ENCODE results near the gene TCN2.
"Not testable (repeated sequence)": the region's sequence is repeated elsewhere in the genome, so short reads cannot be mapped to it uniquely, and the experiment has no call there.

Gene TCN2

DNA sequence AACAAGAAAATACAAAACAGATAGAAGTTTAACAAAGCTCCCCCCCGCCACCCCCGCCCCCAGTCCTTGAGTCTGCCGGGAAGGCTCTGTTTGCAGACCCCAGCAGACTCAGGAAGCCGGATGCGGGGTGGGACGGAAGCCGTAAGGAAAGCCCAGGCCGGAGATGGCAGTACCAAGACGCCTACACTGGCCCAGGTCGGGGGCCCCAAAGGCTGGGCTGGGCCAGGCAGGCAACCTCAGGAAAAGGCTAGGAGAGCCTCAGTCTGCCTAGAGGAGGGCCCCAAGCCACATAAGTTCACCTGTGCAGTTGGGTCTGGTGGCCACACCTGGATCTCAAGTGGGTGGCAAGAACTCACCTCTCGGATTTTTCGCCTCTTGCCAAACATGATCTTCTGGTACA is 28.5 kb upstream of the TCN2 start:
- no peak for DNase-seq (ENCODE audit: low read depth)

DNA sequence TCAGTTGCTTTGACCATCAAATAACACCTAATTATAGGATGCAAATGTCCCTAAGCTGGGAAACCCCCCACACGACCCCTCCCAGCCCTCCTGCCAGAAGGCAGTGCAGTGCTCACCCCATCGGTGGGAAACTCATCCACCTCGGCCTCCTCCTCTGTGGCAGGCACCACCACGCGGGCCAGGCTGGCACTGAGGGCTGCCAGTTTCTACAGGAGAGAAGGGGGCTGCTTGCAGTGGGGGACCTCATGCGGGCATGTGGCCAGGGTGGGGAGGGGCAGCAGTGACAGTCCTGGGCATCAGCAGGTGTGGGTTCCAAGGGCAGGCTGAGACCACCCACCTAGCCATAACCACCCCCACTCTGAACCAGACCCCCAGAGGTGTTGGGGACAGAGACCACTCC is 26.1 kb upstream of the TCN2 start:
- DNase-seq (ENCODE audit: low read depth) = no peak

GRCh38 chr22:30582051-30582450 is 24.9 kb upstream of the TCN2 start:
- no peak for DNase-seq (ENCODE audit: low read depth)

GRCh38 chr22:30582788-30583545 is 24.0 kb upstream of the TCN2 start:
- no peak for DNase-seq (ENCODE audit: low read depth)

GRCh38 chr22:30584441-30584840 is 22.5 kb upstream of the TCN2 start:
- no peak for DNase-seq (ENCODE audit: low read depth)

GRCh38 chr22:30586414-30586813 is 20.6 kb upstream of the TCN2 start:
- DNase-seq (ENCODE audit: low read depth) = no peak

DNA sequence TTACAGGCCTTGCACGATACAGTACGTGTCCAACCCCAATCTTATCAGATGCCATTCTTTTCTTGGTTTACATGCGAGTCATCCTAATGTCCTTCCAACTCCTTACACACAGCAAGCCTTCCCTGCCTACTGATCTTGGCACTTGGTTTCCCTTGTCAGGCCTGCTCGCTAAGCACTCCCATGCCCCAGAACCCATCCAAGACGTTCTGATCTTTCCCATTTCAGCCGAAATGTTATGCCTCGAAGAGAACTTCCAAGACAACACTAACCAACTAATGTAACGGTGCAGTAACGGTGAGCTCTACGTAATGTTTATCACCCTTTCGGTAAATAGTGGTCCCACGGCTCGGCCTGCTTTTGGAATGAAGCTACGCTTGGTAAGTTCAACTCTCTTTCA is 15.8 kb upstream of the TCN2 start:
- no peak for DNase-seq (ENCODE audit: low read depth)

DNA sequence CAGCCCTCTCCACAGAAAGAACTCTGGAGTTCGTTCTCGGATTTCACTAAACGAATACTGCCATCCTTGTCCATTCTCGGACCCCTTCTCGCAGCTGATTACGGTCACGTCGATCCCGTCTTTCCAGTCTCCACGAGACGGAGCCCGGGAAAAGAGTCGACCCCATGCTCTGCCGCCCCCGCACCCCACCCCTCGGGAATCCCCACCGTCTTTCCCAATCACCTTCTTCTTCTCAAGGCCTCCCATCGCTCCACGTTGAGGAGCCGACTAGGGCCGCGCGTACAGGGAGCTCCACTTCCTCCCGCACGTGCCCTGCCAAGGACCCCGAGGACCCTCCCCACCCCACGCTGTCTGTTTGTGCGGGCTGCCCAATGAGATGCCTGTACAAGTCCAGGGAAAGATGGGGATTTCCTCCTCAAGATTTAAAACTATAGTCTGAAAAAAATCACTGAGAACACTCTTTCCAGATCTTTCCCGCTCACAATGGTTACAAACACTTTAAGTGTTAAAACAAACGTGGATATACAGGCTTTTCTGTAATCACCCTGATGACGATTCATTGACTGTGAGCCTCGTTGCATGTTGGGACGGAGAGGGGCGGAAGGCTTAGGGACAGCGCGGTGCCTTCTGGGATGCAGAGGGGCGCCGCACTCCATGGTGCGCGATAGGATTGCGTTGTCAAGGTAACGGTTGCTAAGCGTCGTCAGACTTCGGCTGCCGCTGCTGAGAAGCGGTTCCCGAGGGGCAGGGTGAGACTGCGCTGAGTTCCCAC is 15.2 kb upstream of the TCN2 start, which contains the start of gene PES1:
PES1 (minus strand) TSS at position 323 of the 772 bp plus-strand sequence; CDS start at position 246, 77 bp downstream.
- DNase-seq (ENCODE audit: low read depth) = peak; percentile 98

GRCh38 chr22:30592360-30592713 is 14.6 kb upstream of the TCN2 start:
- not testable (repeated sequence) for DNase-seq (ENCODE audit: low read depth)

DNA sequence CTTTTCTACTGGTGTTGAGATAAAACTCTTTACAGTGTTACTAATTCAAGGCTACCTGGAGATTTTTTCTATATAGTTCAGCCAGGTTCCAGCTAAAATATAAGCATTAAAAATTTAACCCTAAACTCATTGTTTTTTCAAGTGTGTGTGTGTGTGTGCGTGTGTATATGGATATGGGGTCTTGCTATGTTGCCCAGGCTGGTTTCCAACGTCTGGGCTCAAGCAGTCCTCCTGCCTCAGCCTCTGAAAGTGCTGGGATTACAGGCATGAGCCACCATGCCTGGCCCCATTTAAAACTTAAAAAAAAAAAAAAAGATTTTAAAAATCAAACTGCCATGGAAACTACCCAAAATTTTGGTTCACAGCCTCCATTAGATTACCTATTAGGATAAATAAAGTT is 10.8 kb upstream of the TCN2 start:
- DNase-seq (ENCODE audit: low read depth) = no peak

DNA sequence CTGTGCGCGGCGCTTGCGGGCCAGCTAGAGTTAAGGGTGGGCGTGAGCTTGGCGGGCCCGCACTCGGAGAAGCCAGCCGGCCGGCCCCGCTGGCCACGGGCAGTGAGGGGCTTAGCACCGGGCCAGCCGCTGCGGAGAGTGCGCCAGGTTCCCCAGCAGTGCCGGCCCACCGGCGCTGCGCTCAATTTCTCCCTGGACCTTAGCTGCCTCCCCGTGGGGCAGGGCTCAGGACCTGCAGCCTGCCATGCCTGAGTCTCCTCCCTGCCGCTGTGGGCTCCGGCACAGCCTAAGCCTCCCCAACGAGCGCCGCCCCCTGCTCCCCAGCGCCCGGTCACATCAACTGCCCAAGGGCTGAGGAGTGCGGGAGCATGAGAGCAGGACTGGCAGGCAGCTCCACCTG is 10.1 kb upstream of the TCN2 start:
- no peak for DNase-seq (ENCODE audit: low read depth)

DNA sequence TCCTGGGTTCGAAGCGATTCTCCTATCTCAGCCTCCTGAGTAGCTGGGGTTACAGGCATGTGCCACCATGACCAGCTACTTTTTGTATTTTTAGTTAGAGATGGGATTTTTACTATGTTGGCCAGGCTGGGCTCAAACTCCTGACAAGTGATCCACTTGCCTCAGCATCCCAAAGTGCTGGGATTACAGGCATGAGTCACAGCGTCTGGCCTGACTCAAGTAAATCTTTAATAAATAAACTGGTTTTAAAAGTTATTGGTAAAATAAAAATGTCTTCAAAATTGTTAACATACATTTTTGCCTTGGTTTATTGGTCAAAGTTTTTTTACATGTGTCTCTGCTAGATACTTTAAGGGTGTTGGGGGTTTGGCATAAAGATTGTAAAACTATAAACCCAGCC is 8.0 kb upstream of the TCN2 start:
- DNase-seq (ENCODE audit: low read depth) = no peak

GRCh38 chr22:30600921-30601320 is 6.1 kb upstream of the TCN2 start:
- no peak for DNase-seq (ENCODE audit: low read depth)

- DNase-seq (ENCODE audit: low read depth) = no peak
These were observed 5.5 kb upstream of the TCN2 start for GRCh38 chr22:30601464-30601863.

DNA sequence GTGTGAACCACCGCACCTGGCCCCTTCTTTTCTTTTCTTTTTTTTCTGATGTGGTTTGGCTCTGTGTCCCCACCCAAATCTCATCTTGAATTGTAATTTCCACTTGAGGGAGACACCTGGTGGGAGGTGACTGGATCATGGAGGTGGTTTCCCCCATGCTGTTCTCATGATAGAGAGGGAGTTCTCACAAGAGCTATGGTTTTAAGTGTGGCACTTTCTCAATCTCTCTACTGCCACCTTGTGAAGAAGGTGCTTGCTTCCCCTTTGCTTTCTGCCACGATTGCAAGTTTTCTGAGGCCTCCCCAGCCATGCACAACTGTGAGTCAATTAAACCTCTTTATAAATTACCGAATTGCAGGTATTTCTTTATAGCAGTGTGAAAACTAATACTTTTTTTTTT is 4.9 kb upstream of the TCN2 start:
- DNase-seq (ENCODE audit: low read depth) = no peak

DNA sequence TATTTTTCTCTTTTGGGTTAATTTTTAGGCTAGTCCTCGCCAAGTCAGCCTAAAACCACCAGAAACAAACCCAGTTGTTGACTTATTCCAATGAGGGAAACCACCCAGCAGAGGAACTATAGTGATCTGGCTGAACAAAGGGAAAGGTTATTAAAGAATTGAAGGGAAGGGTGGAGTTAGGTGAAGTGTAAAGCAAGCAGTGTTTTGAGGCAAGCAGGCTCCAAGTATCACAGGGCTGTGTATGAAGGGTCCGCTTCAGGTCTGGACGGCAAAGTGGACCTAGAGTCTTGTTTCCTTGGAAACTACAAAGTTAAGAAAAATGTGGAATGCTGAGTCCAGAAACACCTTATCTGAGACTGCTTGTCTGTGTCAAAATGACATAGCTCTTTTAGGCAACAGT is 3.2 kb upstream of the TCN2 start:
- no peak for DNase-seq (ENCODE audit: low read depth)

DNA sequence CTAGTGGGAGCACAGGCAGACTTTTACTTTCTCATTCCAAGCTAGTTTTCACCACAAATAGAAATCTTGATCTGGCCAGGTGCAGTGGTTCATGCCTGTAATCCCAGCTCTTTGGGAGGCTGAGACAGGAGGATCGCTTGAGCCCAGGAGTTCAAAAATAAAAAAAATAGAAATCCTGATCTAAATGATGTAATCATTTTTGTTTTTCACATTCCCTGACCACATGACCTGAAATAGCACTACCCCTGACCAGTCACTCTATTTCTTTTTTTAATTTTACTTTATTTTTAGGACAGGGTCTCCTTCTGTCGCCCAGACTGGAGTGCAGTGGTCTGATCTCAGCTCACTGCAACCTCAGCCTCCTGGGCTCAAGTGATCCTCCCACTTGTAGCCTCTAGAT is 2.3 kb upstream of the TCN2 start:
- DNase-seq (ENCODE audit: low read depth) = no peak

DNA sequence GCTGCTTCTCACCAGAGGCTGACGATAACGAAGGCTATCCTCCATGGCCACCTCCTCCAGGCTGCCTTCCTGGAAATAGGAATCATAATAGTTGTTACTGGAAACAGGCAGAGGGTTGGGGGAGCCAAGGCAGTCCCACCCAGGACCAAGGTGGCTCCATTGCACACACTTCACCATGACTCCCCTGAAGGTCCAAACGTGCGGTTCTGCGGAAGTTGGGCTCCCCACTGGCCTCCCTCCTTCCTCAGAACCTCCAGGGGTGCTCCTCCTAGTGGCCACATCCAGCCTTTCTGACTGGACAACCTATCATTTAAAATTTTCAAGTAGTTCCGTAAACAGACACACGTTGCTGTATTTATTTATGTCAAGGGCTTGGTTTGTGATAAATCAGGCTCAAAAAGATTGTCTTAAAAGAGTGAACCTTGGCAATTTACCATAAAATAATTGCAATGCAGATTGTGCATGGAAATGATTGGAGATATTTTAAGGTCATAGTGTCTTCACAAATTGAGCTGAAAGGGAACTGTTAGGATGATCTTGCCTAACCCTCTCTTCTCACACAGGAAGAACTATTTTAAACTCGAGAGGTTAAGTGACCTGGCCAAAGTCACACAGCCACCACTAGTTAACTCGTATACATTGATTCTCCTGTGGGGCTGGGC is 1.4 kb upstream of the TCN2 start:
- no peak for DNase-seq (ENCODE audit: low read depth)

DNA sequence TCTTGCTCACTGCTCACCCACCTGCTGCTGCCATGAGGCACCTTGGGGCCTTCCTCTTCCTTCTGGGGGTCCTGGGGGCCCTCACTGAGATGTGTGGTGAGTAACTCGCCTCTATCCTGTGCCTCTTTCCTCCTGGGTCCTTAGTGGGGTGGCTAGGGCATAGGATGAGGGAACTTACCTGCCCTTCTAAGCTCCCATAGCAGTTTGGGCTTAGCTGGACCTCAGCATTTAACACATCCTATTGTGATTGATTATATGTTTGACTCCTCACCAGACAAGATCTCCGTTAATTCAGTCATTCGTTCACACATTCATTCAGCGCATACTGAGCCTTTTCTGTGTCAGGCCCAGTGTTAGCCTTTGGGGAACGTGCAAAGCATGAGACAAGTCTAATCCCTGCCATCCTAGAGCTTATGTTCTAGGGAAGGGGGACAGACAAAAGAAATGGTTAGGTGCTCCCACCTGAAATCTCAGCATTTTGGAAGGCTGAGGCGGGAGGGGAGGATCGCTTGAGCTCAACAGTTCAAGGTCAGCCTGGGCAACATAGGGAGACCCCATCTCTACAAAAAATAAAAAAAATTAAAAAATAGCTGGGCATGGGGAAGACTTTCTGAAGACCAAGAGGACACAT is 441 bp downstream of the TCN2 start:
- DNase-seq (ENCODE audit: low read depth) = no peak

DNA sequence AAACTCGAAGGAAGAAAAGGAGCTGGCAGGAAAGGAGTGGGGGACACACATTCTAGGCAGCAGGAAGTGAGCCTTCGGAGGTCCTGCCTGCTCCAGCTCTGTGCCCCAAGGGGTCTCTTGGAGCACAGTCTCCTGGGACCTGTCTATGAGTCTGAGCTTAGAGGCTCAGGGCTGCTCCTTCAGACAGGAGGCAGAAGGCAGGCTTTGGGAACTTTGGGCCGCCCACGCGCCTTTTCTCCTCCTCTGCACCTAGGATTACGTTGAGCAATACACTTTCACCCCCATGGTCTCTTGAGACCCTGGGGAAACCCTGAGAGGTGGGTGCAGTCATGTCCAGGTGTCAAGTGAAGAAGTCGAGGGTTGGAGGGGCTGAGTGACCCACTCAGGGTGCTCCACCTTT is 965 bp downstream of the TCN2 start:
- no peak for DNase-seq (ENCODE audit: low read depth)

- DNase-seq (ENCODE audit: low read depth) = peak; percentile 68
These were observed 2.5 kb downstream of the TCN2 start for GRCh38 chr22:30609260-30610185.

DNA sequence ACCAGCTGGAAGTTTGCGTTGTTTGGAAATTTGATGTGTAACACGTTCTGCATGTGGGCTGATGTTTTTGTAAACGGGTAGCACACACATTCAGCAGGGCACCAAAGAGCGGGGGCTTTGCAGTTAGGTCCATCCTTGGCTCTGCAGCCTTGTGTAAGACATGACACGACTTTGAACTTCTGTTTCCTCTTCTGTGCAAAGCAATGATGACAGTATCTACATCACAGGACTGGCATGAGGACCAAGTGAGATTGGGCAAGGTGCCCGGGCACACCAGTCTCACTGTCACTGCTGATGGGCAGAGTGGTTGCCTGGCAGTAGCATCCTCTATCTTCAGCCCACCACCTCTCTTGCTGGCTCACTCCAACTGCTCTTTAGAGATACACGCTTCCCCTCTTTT is 3.3 kb downstream of the TCN2 start:
- no peak for DNase-seq (ENCODE audit: low read depth)

All from stromal cell of bone marrow (primary cell).